NCI-H187 (cell line): ENCODE data around the gene KIF9.
"Not testable (repeated sequence)": the region's sequence is repeated elsewhere in the genome, so short reads cannot be mapped to it uniquely, and the experiment has no call there.

Experiments used
- DNase-seq, 2 experiments: peaks; one replicate each; lab custom pipeline; 2025; lab: John Stamatoyannopoulos, UW

The KIF9 gene

GRCh38 chr3:47250309-47251060 lies 32.1 kb downstream of the KIF9 start:
- no peak for DNase-seq

DNA sequence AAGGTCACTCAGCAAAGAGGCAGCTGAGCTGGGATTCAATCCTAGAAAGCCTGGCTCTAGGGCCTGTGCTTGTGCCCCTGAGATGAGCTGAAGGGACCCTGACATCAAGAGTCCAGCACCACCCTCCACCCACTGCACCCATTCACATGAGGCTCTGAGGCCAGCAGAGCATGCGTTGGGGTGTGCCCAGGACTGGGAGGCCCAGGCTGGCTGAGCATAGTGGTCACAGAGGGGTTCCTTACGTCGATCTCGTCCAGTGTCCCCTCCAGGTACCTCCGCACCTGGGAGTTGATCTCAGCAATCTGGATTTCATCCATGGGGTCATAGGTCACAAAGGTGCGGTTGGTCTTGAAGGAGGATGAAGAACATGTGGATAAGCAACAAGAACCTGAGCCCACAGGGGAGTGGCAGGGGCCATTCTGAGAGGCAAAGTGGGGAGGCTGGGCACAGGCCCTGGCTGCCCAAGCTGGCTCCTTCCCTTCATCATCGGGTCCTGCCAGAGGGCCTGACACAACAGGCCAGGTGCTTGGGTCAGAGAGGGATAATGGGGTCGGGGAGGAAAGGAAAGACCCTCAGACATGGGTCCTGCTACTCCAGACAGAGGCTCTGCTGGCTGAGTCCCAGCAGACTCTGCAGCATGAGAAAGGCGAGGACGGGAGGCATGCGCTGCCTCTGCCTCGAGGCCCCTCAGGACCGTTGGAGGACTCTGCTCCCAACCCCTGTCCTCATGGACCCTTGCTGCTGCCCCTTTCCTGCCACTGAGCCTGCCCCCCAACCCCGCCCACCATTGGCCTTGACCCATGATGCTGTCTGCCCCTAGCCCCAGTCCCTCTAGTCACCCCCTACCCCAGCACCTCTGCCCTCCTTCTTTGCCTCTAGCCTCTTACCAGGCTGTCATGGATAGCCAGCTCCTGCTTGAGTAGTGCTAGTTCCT lies 35.2 kb downstream of the KIF9 start:
- DNase-seq: no peak

- DNase-seq: no peak
Observed at GRCh38 chr3:47245271-47245670, 37.3 kb downstream of the KIF9 start.

DNA sequence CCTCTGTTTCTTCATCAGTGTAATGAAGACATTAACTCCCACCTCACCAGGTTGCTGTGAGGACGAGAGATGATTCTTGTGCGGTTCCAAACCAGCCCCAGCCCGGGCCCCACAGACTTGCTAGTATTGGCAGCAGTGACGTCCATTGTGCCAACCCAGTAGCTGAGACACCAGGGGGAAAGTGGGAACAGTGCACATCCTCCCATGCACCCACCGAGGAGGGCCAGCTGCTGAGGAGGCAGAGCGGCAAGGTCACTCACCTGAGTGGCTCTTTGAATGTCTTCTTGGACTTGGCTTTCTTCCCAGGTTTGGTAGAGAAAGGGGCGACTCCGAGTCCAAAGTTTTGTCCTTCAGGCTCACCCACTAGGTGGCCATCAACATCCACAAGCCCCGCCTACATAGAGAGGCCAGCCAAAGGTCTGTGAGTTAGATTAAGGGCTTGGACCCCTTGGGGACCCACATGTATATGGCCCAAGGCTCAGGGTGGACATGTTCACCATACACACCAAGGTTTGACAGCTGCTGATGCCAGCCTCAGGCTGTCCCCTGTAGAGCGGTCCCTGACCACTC lies 38.0 kb downstream of the KIF9 start:
- DNase-seq: no peak

DNA sequence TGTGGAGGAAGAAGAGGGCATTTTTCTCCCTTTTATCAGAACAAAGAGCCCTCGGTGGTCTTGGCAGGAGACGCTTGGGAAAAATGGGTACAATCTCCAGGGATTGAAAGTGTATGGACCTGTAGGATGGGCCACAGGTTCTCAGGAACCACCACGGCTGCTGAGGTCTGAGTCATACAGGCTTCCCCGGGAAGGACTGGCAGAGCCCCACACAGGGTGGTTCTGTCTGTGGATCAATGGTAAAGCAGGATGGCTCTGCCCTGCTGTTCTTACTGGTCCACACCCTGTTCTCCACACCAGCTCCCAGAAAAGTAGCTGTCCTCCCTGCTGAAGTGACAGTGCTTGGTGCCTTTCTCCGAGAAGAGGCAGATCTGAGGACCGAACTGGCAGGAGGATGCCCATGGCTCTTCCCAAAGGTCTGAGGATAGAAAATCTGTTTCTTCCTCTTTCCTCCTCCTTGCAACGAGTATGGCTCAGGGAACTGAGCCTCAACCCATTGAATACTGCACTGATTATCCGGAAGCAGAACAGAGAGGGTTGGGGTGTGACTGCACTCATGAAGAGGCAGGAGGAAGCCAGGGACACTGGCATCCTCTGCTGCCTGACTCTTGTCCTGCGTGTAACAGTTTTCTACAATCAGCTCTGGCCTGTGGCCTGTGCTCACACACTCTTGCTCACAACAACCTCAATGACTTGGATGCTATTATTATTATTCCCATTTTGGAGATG lies 39.0 kb downstream of the KIF9 start:
- DNase-seq: no peak

DNA sequence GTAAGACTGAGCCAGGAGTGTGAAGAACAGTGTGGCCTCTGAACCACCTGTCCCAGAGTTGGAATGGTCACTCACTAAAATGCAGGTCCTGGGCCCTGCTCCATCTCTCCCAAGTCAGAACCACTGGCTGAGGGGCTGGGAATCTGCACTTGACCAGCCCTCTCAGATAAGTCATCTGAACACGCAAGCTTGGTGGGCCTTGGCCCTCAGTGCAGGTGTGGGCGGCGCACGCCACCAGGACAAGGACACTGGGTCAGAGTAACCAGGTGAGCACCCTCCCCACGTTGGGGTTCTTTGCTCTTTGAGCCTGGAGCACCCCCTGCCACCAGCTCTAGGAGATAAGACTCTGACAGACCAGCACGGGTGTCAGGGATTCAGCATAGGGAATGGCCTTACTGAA lies 42.7 kb downstream of the KIF9 start:
- no peak for DNase-seq

DNA sequence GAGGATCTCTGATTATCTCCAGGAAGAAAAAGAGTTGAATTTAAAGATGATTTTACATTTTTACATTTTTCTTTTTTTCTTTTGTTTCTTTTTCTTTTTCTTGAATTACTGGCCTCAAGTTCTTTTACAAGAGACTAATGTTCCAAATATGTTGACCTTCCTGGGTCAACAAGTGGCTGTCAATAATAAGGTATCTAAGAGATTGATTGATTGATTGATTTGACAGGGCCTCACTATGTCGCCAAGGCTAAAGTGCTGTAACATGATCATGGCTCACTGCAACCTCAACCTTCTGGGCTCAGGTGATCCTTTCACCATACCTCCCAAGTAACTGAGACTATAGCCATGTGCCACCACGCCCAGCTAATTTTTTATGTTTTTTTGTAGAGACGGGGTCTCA lies 44.6 kb downstream of the KIF9 start:
- DNase-seq: no peak

DNA sequence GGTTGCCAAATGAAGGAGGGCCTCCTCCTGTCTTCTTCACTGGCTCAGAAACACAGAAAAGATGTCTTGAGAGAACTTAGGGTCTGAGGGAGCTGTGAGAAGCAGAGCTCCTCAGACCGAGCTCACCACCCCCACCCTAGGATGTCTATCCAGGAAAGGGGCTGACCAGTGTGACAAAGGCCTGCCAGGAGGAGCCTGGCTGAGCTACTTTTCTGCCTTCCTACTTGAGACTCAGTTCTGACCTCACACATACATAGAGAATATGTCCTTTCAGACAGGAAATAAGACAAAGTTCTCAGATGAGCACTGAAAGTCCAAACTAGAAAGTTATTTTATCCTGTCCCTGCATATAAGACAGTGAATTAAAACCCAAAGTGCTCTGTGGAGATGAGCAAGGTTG lies 54.5 kb downstream of the KIF9 start:
- no peak for DNase-seq

DNA sequence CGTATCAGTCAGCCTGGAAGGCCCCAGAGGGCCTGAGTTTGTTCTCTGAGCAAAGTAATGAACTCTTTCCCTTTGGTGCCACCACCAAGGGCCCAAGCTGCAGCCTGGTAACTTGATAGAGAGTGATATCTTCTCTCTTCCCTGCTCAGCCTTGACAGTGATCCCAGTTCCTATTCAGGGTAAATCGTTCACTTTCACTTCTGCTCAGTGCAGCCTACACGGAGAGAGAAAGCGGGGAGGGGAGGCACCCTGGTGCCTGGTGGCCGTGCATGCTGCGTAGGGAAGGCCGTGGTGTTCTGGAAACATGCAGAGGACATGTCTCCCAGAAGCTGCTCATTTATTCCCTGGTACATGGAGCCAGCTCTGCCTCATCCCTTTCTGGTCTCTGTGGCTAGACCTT lies 54.9 kb downstream of the KIF9 start:
- no peak for DNase-seq

DNA sequence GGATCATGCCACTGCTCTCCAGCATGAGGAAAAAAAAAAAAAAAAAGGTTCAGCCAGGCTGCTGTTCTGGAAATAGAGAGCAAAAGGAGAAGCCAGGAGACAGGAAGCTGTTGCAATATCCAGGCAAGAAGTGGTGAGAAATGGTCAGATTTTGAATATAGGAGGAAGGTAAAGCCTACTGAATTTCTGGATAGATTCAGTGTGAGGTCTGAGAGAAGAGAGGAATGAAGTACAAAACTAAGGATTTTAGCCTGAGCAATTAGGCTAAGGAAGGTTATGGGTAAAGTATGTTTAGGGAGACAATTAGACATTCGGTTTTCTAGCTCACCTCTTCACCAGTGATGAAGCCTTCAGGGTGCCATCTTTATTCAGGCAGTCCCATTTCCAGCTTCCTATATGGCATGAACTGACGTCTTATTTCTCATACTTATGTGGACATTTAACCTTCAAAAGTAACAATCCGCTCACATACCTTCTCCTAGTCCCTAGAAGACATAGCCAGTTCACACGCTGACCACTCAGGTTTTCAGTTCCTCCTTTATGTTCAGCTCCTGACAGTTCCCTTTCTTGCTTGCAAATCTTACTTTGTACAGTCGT lies 57.2 kb downstream of the KIF9 start:
- DNase-seq: no peak

DNA sequence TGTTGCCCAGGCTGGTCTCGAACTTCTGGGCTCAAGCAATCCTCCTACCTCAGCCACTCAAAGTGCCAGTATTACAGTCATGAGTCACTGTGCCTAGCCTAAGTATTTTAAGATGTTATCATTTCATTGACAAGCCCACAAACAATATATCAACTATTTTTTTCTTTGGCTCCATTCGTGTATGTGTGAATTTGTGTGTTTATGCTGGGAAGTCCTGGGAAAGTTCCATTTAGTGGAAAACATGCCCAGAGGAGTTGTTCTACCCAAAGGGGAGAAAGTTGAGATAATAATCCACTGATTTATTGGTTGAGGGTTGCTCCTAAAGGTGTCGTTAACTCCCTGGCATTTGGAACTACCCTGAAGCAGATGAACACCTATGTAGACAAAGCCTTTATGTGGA lies 58.8 kb downstream of the KIF9 start:
- DNase-seq: no peak

DNA sequence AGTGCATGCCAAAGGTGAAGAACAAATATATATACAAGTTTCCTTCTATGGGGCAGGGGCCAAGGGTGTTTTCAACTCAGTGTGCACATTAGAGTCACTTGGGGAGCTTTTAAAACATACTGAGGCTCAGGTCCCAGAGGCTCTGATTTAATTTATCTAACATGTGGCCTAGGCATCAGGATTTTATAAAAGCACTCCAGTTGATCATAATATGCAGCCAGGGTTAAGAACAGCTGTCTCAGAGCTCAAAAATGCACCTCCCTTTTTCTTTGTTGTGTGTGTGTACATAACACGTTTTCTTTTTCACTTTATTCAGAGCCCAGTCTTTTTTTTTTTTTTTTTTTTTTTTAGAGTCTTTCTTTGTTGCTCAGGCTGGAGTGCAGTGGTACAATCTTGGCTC lies 60.8 kb downstream of the KIF9 start:
- DNase-seq: no peak

- DNase-seq: no peak
Observed at GRCh38 chr3:47210863-47211405, 71.7 kb downstream of the KIF9 start.

- not testable (repeated sequence) for DNase-seq
Observed at GRCh38 chr3:47206022-47206421, 76.6 kb downstream of the KIF9 start.

DNA sequence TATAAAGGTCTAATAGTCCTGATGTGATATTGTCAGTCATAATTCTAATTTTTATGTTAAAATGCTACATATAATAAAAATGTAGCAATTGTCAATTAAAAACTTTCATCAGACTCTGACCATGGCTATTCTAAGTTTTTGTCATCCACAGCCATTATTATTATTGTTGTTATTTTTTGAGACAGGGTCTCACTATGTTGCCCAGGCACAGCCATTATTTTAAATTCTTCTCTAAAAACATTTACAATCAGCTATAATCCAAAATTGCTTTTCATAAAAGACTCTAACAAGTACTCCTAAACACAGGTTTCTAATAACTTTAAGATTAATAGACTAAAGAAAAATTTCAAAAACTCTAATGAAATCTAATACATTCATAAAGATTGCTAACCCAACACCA lies 77.7 kb downstream of the KIF9 start:
- DNase-seq: no peak

GRCh38 chr3:47202542-47202941 lies 80.1 kb downstream of the KIF9 start:
- DNase-seq: no peak

- DNase-seq: no peak
Observed at GRCh38 chr3:47197287-47197686, 85.3 kb downstream of the KIF9 start.

GRCh38 chr3:47194994-47195393 lies 87.6 kb downstream of the KIF9 start:
- no peak for DNase-seq

GRCh38 chr3:47193871-47194859 lies 88.4 kb downstream of the KIF9 start:
- no peak for DNase-seq

DNA sequence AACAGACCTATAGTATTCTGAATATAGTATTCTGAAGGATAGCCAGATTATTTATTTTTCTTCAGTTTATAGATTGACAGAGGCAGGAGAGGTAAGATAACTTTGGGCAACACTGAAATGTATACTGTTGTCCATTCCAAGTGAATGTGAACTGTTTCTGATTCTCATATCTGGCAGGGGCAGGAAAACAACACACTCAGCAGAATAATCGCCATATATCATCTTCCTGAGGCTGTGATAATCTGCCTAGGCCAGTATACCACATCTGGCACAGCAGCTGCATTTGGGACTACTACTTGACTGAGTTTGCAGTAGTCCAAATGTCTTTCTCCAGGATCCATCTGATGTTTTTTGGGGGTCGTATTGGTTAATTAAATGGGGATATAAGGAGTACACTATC lies 96.3 kb downstream of the KIF9 start:
- DNase-seq: no peak
